ENCODE measurements around the gene DCTN3. TPM values are rescaled to one million over a fixed set of nuclear protein-coding genes. Genes with fewer than 3 reads are reported as not detected.
A peak's percentile ranks its signal among the peaks of the same experiment; 100 is the strongest.
"Not testable (repeated sequence)": the region's sequence is repeated elsewhere in the genome, so short reads cannot be mapped to it uniquely, and the experiment has no call there.

DCTN3 gene
- total and polyA plus RNA-seq, 4 donors: 90.9 to 190 (median 149) TPM

DNA sequence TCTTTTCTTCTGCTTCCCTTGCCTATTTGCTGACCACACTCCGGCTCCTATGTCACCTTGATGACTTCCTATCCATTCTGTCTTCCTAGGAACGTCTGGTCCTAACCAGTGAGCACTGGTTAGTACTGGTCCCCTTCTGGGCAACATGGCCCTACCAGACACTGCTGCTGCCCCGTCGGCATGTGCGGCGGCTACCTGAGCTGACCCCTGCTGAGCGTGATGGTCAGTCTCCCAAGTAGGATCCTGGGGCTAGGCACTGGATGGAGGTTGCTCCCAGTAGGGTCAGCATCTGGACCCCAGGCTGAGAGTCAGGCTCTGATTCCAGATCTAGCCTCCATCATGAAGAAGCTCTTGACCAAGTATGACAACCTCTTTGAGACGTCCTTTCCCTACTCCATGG lies 28.4 kb upstream of the DCTN3 start:
- Histone ChIP-seq H3K27ac (ENCODE audit: low read depth, low read length) (no peak overlapping the region), H3K36me3 (ENCODE audit: control insufficient read depth, insufficient read depth, low read length) (peaks cover 35% of the 10 kb centered on the region), H3K27me3 (ENCODE audit: control insufficient read depth, insufficient read depth, low read length) (no peaks in the 10 kb centered on the region), H3K4me3 (ENCODE audit: low read depth, low read length) (no peak overlapping the region), H3K9me3 (ENCODE audit: control insufficient read depth, insufficient read depth, low read length) (no peaks in the 10 kb centered on the region), H3K4me1 (ENCODE audit: control insufficient read depth, insufficient read depth, low read length) (peaks cover 65% of the 10 kb centered on the region)
- DNase-seq (ENCODE audit: low read depth in 4 of 6, low spot score in 6 of 6): no peak
- 99% methylated on average over 7 of the region's 8 CpGs for WGBS (ENCODE audit: insufficient coverage)

- Histone ChIP-seq H3K4me1 (ENCODE audit: control insufficient read depth, insufficient read depth, low read length) (peaks cover 55% of the 10 kb centered on the region), H3K9me3 (ENCODE audit: control insufficient read depth, insufficient read depth, low read length) (no peaks in the 10 kb centered on the region), H3K27ac (ENCODE audit: low read depth, low read length) (no peak overlapping the region), H3K27me3 (ENCODE audit: control insufficient read depth, insufficient read depth, low read length) (no peaks in the 10 kb centered on the region), H3K36me3 (ENCODE audit: control insufficient read depth, insufficient read depth, low read length) (peaks cover 35% of the 10 kb centered on the region), H3K4me3 (ENCODE audit: low read depth, low read length) (peak overlapping the region; percentile 90)
- 75% methylated on average over 6 of the region's 10 CpGs for WGBS (ENCODE audit: insufficient coverage)
- DNase-seq (ENCODE audit: low read depth in 4 of 6, low spot score in 6 of 6): no peak
Measured at GRCh38 chr9:34647651-34648050, 27.4 kb upstream of the DCTN3 start.

DNA sequence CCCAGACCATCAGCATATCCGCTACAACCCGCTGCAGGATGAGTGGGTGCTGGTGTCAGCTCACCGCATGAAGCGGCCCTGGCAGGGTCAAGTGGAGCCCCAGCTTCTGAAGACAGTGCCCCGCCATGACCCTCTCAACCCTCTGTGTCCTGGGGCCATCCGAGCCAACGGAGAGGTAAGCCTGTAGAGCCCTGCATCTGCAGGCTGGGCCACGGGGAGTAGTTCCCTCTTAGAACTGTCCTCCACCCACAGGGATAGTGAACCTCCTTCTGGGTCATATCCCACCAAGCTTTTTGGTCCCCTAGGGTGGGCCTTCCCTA lies 26.7 kb upstream of the DCTN3 start:
- WGBS (ENCODE audit: insufficient coverage): 6% methylated on average over 7 of the region's 8 CpGs
- no peak for DNase-seq (ENCODE audit: low read depth in 4 of 6, low spot score in 6 of 6)
- peak overlapping the region; percentile 90 for H3K4me3 ChIP-seq (ENCODE audit: low read depth, low read length)
- no peaks in the 10 kb centered on the region for H3K9me3 ChIP-seq (ENCODE audit: control insufficient read depth, insufficient read depth, low read length)
- peaks cover 50% of the 10 kb centered on the region for H3K4me1 ChIP-seq (ENCODE audit: control insufficient read depth, insufficient read depth, low read length)
- peak overlapping the region; percentile 90 for H3K27ac ChIP-seq (ENCODE audit: low read depth, low read length)
- H3K36me3 ChIP-seq (ENCODE audit: control insufficient read depth, insufficient read depth, low read length): peaks cover 35% of the 10 kb centered on the region
- H3K27me3 ChIP-seq (ENCODE audit: control insufficient read depth, insufficient read depth, low read length): no peaks in the 10 kb centered on the region

DNA sequence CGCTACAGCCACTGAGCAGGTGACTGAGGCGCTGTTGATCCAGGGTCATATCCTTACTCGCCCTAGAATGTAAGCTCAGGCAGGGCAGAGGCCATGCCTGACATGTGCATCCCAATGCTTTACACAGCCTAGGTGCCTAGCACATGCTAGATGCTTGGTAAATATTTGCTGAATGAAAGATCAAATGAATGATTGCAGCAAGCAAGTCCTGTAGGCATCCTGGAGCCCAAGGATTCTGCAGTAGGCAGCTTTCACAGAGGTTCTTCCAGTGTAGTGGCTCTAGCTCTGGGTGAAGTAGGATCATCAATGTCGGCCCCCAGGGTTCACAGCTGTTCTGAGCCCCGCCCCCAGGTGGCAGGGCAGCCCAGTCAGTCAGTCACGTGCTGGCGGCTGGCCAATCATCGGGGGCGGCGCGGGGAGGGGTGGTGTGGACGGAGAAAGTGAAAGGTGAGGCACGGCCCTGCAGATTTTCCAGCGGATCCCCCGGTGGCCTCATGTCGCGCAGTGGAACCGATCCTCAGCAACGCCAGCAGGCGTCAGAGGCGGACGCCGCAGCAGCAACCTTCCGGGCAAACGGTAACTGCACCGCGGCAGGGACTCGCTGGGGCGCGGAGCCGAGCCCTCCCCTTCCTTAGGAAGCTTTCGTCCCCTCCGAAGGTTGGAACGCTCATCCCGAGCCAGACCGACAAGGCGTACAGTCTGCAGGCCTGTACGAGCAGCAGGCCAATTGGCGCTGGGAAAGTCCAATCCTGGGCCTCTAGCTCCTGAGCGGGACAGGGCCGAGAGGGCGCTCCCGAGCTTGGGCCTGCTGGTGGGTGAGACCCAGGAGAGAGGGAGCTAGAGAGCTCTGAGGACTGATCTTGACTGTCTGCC lies 26.2 kb upstream of the DCTN3 start, which contains the start of gene GALT:
GALT (plus strand) TSS at position 465 of the 873 bp plus-strand sequence; CDS start at position 495, 30 bp downstream.
- H3K4me1 ChIP-seq (ENCODE audit: control insufficient read depth, insufficient read depth, low read length): peaks cover 44% of the 10 kb centered on the region
- DNase-seq (ENCODE audit: low read depth in 4 of 6, low spot score in 6 of 6): peak in 4 of 6 donors; percentile 83 to 97 (median 90)
- H3K27ac ChIP-seq (ENCODE audit: low read depth, low read length): peak within 1 kb of the TSS; percentile 90
- H3K27me3 ChIP-seq (ENCODE audit: control insufficient read depth, insufficient read depth, low read length): no peaks in the 10 kb centered on the region
- peak within 1 kb of the TSS; percentile 90 for H3K4me3 ChIP-seq (ENCODE audit: low read depth, low read length)
- peaks cover 35% of the 10 kb centered on the region for H3K36me3 ChIP-seq (ENCODE audit: control insufficient read depth, insufficient read depth, low read length)
- 2% methylated on average over 42 of the region's 43 CpGs for WGBS (ENCODE audit: insufficient coverage)
- H3K9me3 ChIP-seq (ENCODE audit: control insufficient read depth, insufficient read depth, low read length): no peaks in the 10 kb centered on the region

DNA sequence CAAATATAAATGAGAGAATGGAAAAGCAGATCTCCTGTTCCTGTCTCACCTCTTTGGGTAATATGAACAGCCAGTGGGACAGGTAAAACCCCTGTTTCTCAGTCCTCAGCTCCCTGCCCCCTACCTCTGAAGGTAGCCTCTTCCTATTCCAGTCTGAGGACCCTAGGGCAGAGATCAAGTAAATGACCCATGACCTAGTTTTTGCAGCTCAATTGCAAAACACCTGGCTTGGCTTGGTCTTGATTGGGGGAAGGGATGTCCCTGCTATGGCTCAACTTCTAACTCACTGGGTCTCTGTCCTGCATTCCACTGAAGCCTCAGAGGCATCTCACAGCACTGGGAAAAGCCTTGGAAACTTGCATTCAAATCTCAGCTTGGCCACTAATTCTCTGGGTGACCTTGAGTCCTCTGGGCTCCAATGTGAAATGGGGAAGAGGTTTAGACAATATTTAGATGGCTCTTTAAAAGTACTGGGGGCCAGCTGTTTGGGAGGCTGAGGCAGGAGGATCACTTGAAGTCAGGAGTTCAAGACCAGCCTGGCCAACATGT lies 24.5 kb upstream of the DCTN3 start:
- no peak overlapping the region for H3K4me3 ChIP-seq (ENCODE audit: low read depth, low read length)
- H3K27me3 ChIP-seq (ENCODE audit: control insufficient read depth, insufficient read depth, low read length): no peaks in the 10 kb centered on the region
- no peak overlapping the region for H3K27ac ChIP-seq (ENCODE audit: low read depth, low read length)
- peaks cover 29% of the 10 kb centered on the region for H3K4me1 ChIP-seq (ENCODE audit: control insufficient read depth, insufficient read depth, low read length)
- no peak for DNase-seq (ENCODE audit: low read depth in 4 of 6, low spot score in 6 of 6)
- peaks cover 26% of the 10 kb centered on the region for H3K36me3 ChIP-seq (ENCODE audit: control insufficient read depth, insufficient read depth, low read length)
- H3K9me3 ChIP-seq (ENCODE audit: control insufficient read depth, insufficient read depth, low read length): no peaks in the 10 kb centered on the region

- DNase-seq (ENCODE audit: low read depth in 4 of 6, low spot score in 6 of 6): no peak
- Histone ChIP-seq H3K4me3 (ENCODE audit: low read depth, low read length) (no peak overlapping the region), H3K27me3 (ENCODE audit: control insufficient read depth, insufficient read depth, low read length) (no peaks in the 10 kb centered on the region), H3K4me1 (ENCODE audit: control insufficient read depth, insufficient read depth, low read length) (peaks cover 27% of the 10 kb centered on the region), H3K9me3 (ENCODE audit: control insufficient read depth, insufficient read depth, low read length) (no peaks in the 10 kb centered on the region), H3K36me3 (ENCODE audit: control insufficient read depth, insufficient read depth, low read length) (peaks cover 5% of the 10 kb centered on the region), H3K27ac (ENCODE audit: low read depth, low read length) (peak overlapping the region; percentile 67)
- no CpG with 5 or more reads among the region's 1 CpG for WGBS (ENCODE audit: insufficient coverage)
Measured at GRCh38 chr9:34642679-34643078, 22.4 kb upstream of the DCTN3 start.

- 100% methylated on average over 3 of the region's 8 CpGs for WGBS (ENCODE audit: insufficient coverage)
- DNase-seq (ENCODE audit: low read depth in 4 of 6, low spot score in 6 of 6); H3K9me3 ChIP-seq (ENCODE audit: control insufficient read depth, insufficient read depth, low read length); H3K27ac ChIP-seq (ENCODE audit: low read depth, low read length); H3K27me3 ChIP-seq (ENCODE audit: control insufficient read depth, insufficient read depth, low read length); H3K4me3 ChIP-seq (ENCODE audit: low read depth, low read length): not testable (repeated sequence)
- peaks cover 15% of the 10 kb centered on the region for H3K36me3 ChIP-seq (ENCODE audit: control insufficient read depth, insufficient read depth, low read length)
- peaks cover 34% of the 10 kb centered on the region for H3K4me1 ChIP-seq (ENCODE audit: control insufficient read depth, insufficient read depth, low read length)
Measured at GRCh38 chr9:34639322-34639721, 19.0 kb upstream of the DCTN3 start.

DNA sequence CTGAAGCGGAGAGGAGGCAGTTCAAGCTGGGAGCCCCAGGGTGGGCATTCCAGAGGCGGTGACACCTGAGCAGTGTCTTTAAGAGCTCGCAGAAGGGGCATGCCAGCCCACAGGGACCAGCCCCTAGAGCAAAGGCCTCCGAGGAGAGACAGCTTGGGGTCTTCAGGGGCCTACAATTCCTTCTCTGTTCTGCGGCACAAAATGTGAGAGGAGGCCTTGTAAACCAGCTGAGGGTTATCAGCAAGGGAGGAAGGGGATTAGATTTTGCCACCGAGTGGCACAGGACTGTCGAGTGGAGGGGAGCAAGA lies 17.8 kb upstream of the DCTN3 start:
- no peaks in the 10 kb centered on the region for H3K9me3 ChIP-seq (ENCODE audit: control insufficient read depth, insufficient read depth, low read length)
- WGBS (ENCODE audit: insufficient coverage): 2% methylated on average over 7 of the region's 7 CpGs
- H3K36me3 ChIP-seq (ENCODE audit: control insufficient read depth, insufficient read depth, low read length): peaks cover 15% of the 10 kb centered on the region
- peak overlapping the region; percentile 67 for H3K4me3 ChIP-seq (ENCODE audit: low read depth, low read length)
- no peaks in the 10 kb centered on the region for H3K27me3 ChIP-seq (ENCODE audit: control insufficient read depth, insufficient read depth, low read length)
- H3K4me1 ChIP-seq (ENCODE audit: control insufficient read depth, insufficient read depth, low read length): peaks cover 34% of the 10 kb centered on the region
- no peak for DNase-seq (ENCODE audit: low read depth in 4 of 6, low spot score in 6 of 6)
- peak overlapping the region; percentile 87 for H3K27ac ChIP-seq (ENCODE audit: low read depth, low read length)

- DNase-seq (ENCODE audit: low read depth in 4 of 6, low spot score in 6 of 6): peak in 5 of 6 donors; percentile 89 to 98 (median 94)
- under 1% methylated on average over 74 of the region's 74 CpGs for WGBS (ENCODE audit: insufficient coverage)
- Histone ChIP-seq H3K36me3 (ENCODE audit: control insufficient read depth, insufficient read depth, low read length) (peaks cover 15% of the 10 kb centered on the region), H3K27me3 (ENCODE audit: control insufficient read depth, insufficient read depth, low read length) (no peaks in the 10 kb centered on the region), H3K27ac (ENCODE audit: low read depth, low read length) (peak within 1 kb of the TSS; percentile 87), H3K4me3 (ENCODE audit: low read depth, low read length) (peak within 1 kb of the TSS; percentile 67), H3K9me3 (ENCODE audit: control insufficient read depth, insufficient read depth, low read length) (no peaks in the 10 kb centered on the region), H3K4me1 (ENCODE audit: control insufficient read depth, insufficient read depth, low read length) (peaks cover 34% of the 10 kb centered on the region)
Measured at GRCh38 chr9:34637356-34638137, 17.3 kb upstream of the DCTN3 start, which contains the start of gene SIGMAR1. Gene SIGMAR1 (minus strand): TSS chr9:34637787. CDS start chr9:34637697, 90 bp downstream.
